GM08714 (cell line): ENCODE results near the gene CCDC179.

Source experiments
- H3K4me3 ChIP-seq: fragments of 200-500 bp; sonication (Bioruptor generic); 2 replicates; pipeline ENCODE4 v1.5.1; 2014; ENCODE audit warnings: mild to moderate bottlenecking, low read length, inconsistent platforms
- ZNF274 ChIP-seq: IDR thresholded peaks from 2 replicates; pipeline ENCODE4 v1.6.1; 2012; ENCODE audit warnings: mild to moderate bottlenecking, low read depth, low read length

Gene CCDC179

DNA sequence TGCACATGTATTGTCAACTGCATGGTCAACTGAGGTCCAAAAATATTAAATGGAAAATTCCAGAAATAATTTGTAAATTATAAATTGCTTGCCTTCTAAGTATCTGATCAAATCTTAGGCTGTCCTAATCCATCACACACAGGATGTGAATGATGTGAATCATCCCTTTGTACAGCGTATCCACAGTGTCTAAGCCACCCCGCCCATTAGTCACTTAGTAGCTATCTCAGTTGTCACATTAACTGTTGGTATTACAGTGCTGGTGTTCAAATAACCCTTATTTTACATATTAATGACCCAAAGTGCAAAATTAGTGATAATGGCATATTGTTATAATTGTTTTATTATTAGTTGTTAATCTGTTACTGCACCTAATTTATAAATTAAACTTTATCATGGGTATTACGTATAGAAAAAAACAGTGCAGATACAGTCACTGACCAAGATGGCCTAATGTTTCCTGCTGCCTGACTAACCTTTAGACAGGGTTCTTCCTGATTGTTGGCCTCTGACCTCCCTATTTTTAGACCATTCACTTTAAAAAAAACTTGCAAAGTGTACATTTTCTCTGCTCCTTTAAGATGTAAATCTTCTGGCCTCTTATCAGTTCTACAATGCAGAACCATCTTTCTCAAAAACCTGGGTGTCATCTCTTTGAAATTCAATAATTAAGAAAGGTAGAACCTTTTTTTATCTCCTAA is 27.8 kb downstream of the CCDC179 start:
- TF ChIP-seq ZNF274: no peak
- no peak overlapping the region for H3K4me3 ChIP-seq

DNA sequence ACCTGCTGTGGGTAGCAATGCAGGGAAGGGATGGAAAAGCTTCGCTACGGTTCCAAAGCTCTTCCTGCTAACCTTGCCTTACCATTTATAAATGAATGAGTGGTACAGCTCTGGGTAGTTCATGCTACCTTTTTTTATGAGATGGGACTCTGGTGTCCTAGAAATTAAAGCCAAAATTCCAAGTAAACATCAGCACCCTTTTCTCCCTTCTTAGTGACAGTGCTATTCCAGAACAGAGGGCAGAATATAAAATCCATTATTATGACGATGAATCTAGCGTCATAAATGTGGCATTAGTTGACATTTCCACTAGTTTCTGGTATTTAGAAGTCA is 30.2 kb downstream of the CCDC179 start:
- TF ChIP-seq ZNF274: no peak
- peak overlapping the region; percentile 34; the same call in 1 of the 2 replicates for H3K4me3 ChIP-seq

DNA sequence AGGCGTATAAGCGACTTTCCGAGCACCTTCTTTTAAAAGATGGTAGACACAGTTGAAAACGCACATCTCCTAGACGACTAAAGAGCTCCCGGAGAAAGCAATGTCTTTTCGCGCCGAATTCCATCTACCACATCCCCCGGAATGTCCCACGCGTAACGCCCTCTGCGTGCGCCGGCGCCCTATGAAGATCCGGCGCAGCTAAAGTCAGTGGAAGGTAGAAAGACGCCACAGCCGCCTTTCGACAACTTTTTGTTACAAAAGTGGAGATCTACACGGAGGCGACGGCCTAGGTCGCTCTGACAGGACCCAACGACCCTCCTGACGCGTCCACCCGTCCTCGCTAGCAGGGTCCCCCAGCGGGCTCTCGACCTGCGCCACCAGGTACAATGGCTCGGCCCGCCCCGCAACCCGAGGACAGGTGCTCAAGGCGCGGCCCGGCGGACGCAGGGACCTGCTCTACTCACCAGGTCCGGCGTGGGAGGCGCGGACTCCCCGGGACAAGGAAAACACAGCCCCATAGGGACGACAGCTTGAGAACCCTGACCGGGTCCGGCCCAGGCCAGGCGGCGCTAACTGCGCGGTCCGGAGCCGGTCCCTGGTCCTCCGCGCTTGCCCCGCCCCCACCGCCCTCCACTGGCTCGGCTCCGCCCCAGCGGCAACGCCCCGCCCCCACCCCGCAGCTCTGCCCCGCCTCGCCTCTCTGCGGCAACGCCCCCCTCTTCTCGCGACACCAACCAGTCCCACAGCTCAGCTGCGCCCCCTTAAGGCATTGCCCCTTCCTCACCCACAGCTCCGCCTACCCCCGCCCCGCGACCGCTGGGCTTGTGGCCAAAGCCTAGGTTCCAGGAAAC is 30.8 kb downstream of the CCDC179 start, which contains the start of gene SVIP:
Gene SVIP (minus strand): TSS at position 571 of the 851 bp plus-strand sequence. CDS start 53 bp downstream, at position 518.
- H3K4me3 ChIP-seq: peak within 1 kb of the TSS; percentile 72

DNA sequence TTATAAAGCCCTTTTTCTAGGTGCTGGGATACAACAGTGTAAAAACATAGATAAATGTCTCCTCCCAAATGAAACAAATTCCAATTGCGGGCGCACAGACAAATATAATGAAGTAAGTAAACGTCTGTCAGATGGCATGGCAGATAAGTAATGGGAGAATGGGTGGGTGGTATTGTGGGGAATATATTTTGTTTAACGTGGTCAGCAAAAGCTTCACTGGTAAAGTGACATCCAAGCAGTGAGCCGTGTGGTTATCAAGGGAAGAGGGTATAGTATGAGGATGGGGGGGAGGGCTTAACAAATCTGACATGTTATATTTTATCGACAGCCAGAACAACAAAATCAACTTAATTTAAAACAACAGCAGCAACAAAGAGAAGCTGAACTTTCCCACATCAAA is 31.9 kb downstream of the CCDC179 start:
- no peak for TF ChIP-seq ZNF274
- H3K4me3 ChIP-seq: peak overlapping the region; percentile 72

More for the DNA sequence above, 30.8 kb downstream of the CCDC179 start, which contains the start of gene SVIP:
- TF ChIP-seq ZNF274: no peak

DNA sequence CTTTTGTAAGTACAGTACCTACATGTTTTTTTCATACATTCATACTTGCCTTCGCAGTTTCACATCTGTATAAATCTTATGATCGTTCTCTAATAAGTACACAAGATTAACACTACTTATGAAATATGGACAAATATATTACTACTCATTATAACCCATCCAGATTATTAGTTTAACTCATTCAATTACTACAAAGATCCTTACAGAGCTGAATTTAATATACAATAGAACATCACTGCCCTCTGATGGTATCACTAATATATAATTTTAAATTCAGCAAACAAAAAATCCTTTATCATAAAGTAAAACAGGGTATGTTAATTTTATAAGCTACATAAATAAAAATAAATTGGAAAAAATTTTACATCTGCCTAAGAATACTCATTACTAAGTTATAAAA is 38.1 kb downstream of the CCDC179 start:
- no peak for TF ChIP-seq ZNF274
- H3K4me3 ChIP-seq: no peak overlapping the region

DNA sequence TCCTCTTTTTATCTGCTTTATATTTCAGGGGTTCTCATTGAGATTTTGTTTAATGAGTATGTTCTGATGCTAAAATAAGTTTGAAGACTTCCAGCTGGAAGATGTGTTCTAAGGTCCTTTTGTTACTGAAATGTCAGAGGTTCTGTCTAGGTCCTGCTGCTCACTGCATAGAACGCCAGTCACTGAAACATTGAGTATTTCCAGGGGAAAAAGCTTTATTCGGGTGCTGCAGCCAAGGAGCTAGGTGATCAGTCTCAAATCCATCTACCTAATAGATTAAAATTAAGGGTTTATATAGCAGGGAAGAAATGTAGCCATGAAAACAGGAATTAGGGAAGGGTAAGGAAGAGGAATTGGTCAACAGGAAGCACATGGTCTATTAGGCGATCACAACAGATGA is 50.4 kb downstream of the CCDC179 start:
- no peak overlapping the region for H3K4me3 ChIP-seq
- no peak for TF ChIP-seq ZNF274

DNA sequence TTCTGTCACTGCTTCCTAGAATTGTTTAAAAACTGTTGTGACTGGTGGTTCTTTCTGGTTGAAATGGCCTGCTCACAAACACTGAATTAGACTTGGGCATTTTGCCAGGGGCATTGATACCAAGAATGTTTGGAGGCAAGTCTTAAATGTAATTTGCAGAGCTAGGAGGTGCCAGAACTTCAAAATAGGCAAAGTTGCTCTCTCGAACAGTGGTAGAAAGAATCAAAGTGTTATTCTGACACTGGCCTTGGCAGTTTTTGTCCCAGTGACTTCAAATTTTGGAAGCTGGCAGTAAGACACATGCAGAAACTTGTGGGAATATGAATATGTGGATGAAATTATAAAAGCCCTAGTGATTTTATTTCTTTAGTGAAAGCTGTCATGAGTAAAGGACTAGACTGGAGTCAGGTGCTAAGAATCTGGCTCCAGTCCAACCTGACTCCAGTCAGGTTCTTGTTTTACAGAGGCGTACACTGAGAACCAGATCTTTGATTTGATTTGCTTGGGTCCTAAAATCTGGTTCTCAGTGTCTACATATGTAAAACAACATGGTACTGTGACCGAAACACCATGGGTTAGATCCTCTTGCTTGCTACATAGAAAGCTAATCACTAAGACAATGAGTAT is 51.6 kb downstream of the CCDC179 start:
- TF ChIP-seq ZNF274: no peak
- H3K4me3 ChIP-seq: no peak overlapping the region

DNA sequence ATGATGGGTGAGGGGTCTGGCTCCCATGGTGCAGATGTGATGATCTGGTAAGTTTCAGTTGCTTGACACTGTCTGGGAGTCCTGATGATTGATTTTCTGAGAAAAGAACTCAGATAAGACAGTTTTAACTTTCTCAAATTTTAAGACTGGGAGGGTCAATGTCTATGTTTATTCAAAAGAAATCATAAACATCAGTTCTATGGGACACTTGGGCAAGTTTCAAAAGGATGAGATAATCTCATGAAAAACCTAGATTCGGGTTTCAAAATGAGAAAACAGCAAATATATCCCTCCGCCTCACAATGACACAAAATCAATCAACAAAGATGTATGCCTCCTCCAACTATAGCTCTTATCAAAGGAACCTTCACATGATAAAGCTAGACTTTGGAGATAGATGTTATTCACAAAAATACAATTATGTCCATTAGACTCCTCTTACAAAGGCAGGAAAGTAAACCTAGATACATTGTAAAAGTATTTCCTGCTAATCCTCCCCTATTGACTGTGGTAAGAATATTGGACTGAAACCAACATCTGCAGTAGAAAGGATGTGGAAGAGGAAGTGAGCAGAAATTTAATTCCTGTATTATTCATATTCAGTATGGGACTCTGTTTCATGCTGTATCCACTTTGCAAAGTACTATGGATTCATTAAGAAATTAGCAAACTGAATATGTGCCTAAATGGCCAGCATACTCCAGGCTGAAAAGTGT is 52.3 kb downstream of the CCDC179 start:
- no peak for TF ChIP-seq ZNF274
- no peak overlapping the region; the same call in 1 of the 2 replicates for H3K4me3 ChIP-seq

DNA sequence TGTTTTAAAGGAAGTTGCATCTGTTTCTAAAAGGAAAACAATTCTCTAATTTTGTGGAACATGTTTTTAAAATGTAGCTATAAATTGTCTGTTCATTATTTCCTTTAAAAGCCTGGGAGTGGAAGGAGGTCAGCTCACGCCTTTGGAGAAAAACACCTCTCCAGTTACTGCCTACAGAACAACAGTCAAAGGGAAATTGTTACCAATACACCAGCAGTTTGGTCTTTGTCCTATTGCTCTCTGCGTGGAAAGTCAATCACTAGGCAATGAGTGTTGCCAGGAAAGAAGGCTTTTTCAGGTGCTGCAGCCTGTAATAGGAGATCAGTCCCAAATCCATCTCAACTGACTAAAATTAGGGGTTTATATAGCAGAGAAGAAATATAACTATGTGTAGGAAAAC is 52.9 kb downstream of the CCDC179 start:
- no peak overlapping the region; the same call in 1 of the 2 replicates for H3K4me3 ChIP-seq
- TF ChIP-seq ZNF274: no peak

DNA sequence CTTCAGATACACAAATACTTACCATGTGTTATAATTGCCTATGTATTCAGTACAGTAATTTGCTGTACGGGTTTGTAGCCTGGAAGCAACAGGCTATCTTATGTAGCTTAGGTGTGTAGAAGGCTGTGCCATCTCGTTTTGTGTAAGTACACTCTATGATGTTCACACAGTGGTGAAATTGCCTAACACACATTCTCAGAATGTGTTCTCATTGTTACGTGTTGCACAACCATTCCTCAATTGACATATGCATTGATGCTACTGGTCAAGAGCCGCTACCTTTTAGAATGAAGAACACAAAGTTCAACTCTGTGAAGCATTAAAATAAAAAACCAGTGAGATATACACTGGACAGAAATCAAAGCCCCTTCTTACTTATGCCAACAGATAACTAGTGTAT is 57.4 kb downstream of the CCDC179 start:
- no peak for TF ChIP-seq ZNF274
- H3K4me3 ChIP-seq: no peak overlapping the region

DNA sequence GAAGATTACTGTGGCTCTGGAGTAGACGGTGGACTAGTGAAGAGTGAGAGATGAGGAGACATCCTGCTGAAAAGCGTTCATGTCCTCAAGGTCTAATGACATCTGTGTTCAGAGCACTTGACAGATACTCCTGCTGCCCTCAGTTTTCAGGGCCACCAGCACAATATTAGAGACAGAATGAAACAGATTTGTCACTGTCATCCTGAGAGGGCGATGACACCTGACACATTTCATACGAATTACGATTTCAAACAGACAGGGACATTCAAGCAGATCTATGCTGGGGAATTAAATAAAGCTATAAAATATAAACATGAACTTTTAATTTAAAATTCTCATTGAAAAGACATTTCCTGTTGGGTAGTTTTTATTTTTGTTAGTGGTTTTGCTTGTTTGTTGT is 59.8 kb downstream of the CCDC179 start:
- TF ChIP-seq ZNF274: no peak
- no peak overlapping the region for H3K4me3 ChIP-seq

DNA sequence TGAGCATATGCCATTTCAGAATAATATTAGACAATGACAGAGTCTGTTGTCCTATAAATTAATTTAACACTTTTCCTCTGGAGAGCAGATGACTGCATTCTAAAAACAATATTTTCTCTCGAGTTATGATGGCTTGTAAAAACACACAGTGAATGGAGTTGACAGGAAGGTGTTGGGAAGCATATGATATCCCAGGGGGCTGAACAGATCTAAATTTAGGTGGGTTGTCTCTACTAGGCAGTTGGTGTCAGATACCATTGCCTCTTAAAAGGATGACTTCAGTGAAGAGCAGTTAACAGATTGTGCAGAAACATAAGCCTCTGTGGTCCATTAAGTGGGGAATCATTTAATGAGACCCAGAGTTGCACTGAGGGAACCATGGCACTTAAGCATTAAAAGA is 61.4 kb downstream of the CCDC179 start:
- TF ChIP-seq ZNF274: no peak
- H3K4me3 ChIP-seq: no peak overlapping the region

DNA sequence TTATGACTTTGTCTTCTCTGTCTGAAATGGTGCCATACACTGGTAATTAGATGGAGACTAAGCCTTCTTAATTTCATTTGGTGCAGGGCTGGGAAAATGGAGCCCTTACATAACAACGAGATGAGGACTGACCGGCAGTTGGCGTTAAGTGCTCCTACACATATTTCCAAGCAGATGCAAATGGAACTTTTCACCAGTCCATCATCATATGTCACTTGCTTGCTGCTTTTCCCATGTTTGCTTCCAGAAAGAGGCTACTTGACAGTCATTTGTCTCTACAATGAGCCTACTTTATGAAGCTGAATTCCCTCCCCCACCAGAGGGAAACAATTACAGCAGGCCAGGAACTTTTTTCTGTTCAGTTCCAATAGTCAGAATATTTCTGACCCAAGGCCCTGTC is 63.2 kb downstream of the CCDC179 start:
- no peak overlapping the region for H3K4me3 ChIP-seq
- no peak for TF ChIP-seq ZNF274
